Osteoblast (primary cell): Measurements from ENCODE around the gene CHST4. TPM values are rescaled to one million over a fixed set of nuclear protein-coding genes. Genes with fewer than 3 reads are reported as not detected.
A peak's percentile ranks its signal among the peaks of the same experiment; 100 is the strongest.

ENCODE experiments used
- DNase-seq: peaks from one replicate; pipeline ENCODE4 v3.0.0; 2011; ENCODE audit warnings: low spot score, mixed read lengths; ENCODE audit not compliant: insufficient read length; ENCODE audit errors: missing footprints
- H2AFZ ChIP-seq: 2 replicates; pipeline ENCODE4 v1.6.0; 2011; ENCODE audit warnings: mild to moderate bottlenecking, low read length
- H3K27ac ChIP-seq: 2 replicates; pipeline ENCODE4 v1.5.1; 2011; ENCODE audit warnings: mild to moderate bottlenecking, low read depth, low read length, moderate library complexity
- H3K27me3 ChIP-seq: 2 replicates; pipeline ENCODE4 v1.6.0; 2012; ENCODE audit warnings: mild to moderate bottlenecking, control low read depth, inconsistent platforms, low read length, moderate library complexity; ENCODE audit not compliant: insufficient read depth
- H3K36me3 ChIP-seq: 2 replicates; pipeline ENCODE4 v1.5.1; 2011; ENCODE audit warnings: mild to moderate bottlenecking, low read length, control low read depth, moderate library complexity; ENCODE audit not compliant: insufficient read depth
- H3K4me1 ChIP-seq: 2 replicates; pipeline ENCODE4 v1.5.1; 2011; ENCODE audit warnings: mild to moderate bottlenecking, low read length, control low read depth, moderate library complexity; ENCODE audit not compliant: insufficient read depth
- H3K4me2 ChIP-seq: 2 replicates; pipeline ENCODE4 v1.6.0; 2011; ENCODE audit warnings: mild to moderate bottlenecking, low read length; ENCODE audit not compliant: insufficient read depth
- H3K4me3 ChIP-seq: fragments of 200-600 bp; sonication (generic); 3 replicates; pipeline ENCODE4 v1.5.1; 2012; ENCODE audit warnings: mild to moderate bottlenecking, low read length, inconsistent platforms; ENCODE audit not compliant: insufficient read depth
- H3K79me2 ChIP-seq: 2 replicates; pipeline ENCODE4 v1.6.0; 2012; ENCODE audit warnings: mild to moderate bottlenecking, low read length, control low read depth, inconsistent platforms; ENCODE audit not compliant: insufficient read depth
- H3K9me3 ChIP-seq: 2 replicates; pipeline ENCODE4 v1.5.1; 2011; ENCODE audit warnings: low read depth, low read length, control low read depth
- H4K20me1 ChIP-seq: 2 replicates; pipeline ENCODE4 v1.6.0; 2012; ENCODE audit warnings: mild to moderate bottlenecking, low read length, control low read depth; ENCODE audit not compliant: insufficient read depth
- CTCF ChIP-seq: IDR thresholded peaks from 2 replicates; pipeline ENCODE4 v1.5.1; 2011; ENCODE audit warnings: mild to moderate bottlenecking, low read depth, low read length, moderate library complexity; ENCODE audit errors: extremely low read depth
- total RNA-seq: library from RNA; depleted of rRNA; stranded (reverse); fragments of >200 nt; gene quantifications from 2 replicates; pipeline ENCODE4 v1.2.3, GENCODE V29; 2012

Gene CHST4
- total RNA-seq, 1 donor, result not detected

DNA sequence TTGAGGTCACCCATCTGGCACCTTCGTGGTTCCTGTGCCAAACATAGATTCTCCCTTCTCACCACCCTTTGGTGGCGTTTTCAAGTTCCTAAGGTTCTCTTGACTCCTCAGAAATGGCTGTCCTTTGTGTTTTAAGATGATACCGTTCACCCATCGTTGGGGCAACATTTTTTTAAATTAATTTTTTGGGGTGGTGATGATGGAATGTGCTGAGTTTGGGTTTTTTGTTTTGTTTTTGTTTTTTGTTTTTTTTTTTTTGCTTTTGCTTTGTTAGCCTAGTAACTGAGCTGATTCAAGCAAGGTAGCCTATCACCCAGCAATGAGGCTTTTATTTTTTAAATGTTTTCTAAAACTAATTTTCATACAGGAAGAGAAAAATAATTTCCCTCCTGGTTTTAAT, 2.6 kb downstream of the CHST4 start:
- Histone ChIP-seq H3K36me3 (no peaks in the 10 kb centered on the region), H3K4me3 (no peak overlapping the region)
- DNase-seq, result no peak

GRCh38 chr16:71532366-71532765, 6.1 kb downstream of the CHST4 start:
- Histone ChIP-seq H3K4me1 (no peaks in the 10 kb centered on the region), H3K4me2 (no peak overlapping the region), H3K9me3 (no peaks in the 10 kb centered on the region), H3K27me3 (no peaks in the 10 kb centered on the region), H4K20me1 (no peaks in the 10 kb centered on the region), H3K27ac (no peak overlapping the region), H3K36me3 (no peaks in the 10 kb centered on the region), H3K4me3 (no peak overlapping the region), H2AFZ (no peak overlapping the region), H3K79me2 (no peaks in the 10 kb centered on the region)
- no peak for TF ChIP-seq CTCF
- DNase-seq, result no peak

More for the DNA sequence above, 2.6 kb downstream of the CHST4 start:
- H2AFZ ChIP-seq, result no peak overlapping the region
- peaks cover 4% of the 10 kb centered on the region for H3K27me3 ChIP-seq
- H3K27ac ChIP-seq, result no peak overlapping the region
- no peak overlapping the region for H3K4me2 ChIP-seq
- peaks cover 17% of the 10 kb centered on the region for H3K4me1 ChIP-seq
- no peaks in the 10 kb centered on the region for H4K20me1 ChIP-seq
- no peak for TF ChIP-seq CTCF
- no peaks in the 10 kb centered on the region for H3K9me3 ChIP-seq
- no peaks in the 10 kb centered on the region for H3K79me2 ChIP-seq

GRCh38 chr16:71536752-71537499, 10.7 kb downstream of the CHST4 start:
- no peak overlapping the region for H3K4me2 ChIP-seq
- no peak overlapping the region for H2AFZ ChIP-seq
- peaks cover 13% of the 10 kb centered on the region for H3K27me3 ChIP-seq
- no peaks in the 10 kb centered on the region for H3K4me1 ChIP-seq
- H3K4me3 ChIP-seq, result no peak overlapping the region
- no peaks in the 10 kb centered on the region for H3K79me2 ChIP-seq
- no peak overlapping the region for H3K27ac ChIP-seq
- no peaks in the 10 kb centered on the region for H4K20me1 ChIP-seq
- no peak for DNase-seq
- TF ChIP-seq CTCF, result no peak
- H3K9me3 ChIP-seq, result no peaks in the 10 kb centered on the region
- H3K36me3 ChIP-seq, result no peaks in the 10 kb centered on the region

DNA sequence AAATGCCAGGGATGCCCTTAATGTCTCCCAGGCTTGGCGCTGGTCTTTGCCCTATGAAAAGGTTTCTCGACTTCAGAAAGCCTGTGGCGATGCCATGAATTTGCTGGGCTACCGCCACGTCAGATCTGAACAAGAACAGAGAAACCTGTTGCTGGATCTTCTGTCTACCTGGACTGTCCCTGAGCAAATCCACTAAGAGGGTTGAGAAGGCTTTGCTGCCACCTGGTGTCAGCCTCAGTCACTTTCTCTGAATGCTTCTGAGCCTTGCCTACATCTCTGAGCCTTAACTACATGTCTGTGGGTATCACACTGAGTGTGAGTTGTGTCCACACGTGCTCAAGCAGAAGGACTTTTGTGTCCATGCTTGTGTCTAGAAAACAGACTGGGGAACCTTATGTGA, 11.4 kb downstream of the CHST4 start:
- Histone ChIP-seq H3K4me1 (no peaks in the 10 kb centered on the region), H3K9me3 (no peaks in the 10 kb centered on the region), H2AFZ (no peak overlapping the region), H3K4me3 (no peak overlapping the region), H3K36me3 (no peaks in the 10 kb centered on the region), H3K27me3 (peaks cover 13% of the 10 kb centered on the region), H3K27ac (no peak overlapping the region), H3K4me2 (no peak overlapping the region), H4K20me1 (no peaks in the 10 kb centered on the region), H3K79me2 (no peaks in the 10 kb centered on the region)
- TF ChIP-seq CTCF, result peak; percentile 65
- no peak for DNase-seq
